Measurements from ENCODE around the gene SPACA6.
A peak's percentile ranks its signal among the peaks of the same experiment; 100 is the strongest.

The SPACA6 gene

GRCh38 chr19:51706885-51707284 lies 13.8 kb downstream of the SPACA6 start:
- no peak for DNase-seq (ENCODE audit: low read depth, low spot score)
- ChIA-PET POLR2A (no interaction called here), CTCF (interaction anchor here (1.3 to 1.7 kb wide), 2 partner anchors 45 to 70 kb away, joined by 4 read pairs; no protein-coding TSS in a partner anchor)
- H3K4me3 ChIP-seq (ENCODE audit: low read depth, low read length) = no peak overlapping the region
- no peak for TF ChIP-seq CTCF (IDR thresholded peaks at IDR 0.05; ENCODE audit: insufficient read depth, low read length, missing control alignments)

- DNase-seq (ENCODE audit: low read depth, low spot score) = no peak
- ChIA-PET POLR2A (no interaction called here), CTCF (no interaction called here)
- no peak overlapping the region for H3K4me3 ChIP-seq (ENCODE audit: low read depth, low read length)
- TF ChIP-seq CTCF (IDR thresholded peaks at IDR 0.05; ENCODE audit: insufficient read depth, low read length, missing control alignments) = no peak
Measured at GRCh38 chr19:51708811-51709210, 15.7 kb downstream of the SPACA6 start.

- POLR2A ChIA-PET = interaction anchor here (1.3 kb wide), 1 partner anchor 11 kb away, joined by 3 read pairs; no protein-coding TSS in a partner anchor
- TF ChIP-seq CTCF (IDR thresholded peaks at IDR 0.05; ENCODE audit: insufficient read depth, low read length, missing control alignments) = no peak
- no peak overlapping the region for H3K4me3 ChIP-seq (ENCODE audit: low read depth, low read length)
- CTCF ChIA-PET = no interaction called here
- no peak for DNase-seq (ENCODE audit: low read depth, low spot score)
Measured at GRCh38 chr19:51709575-51709974, 16.4 kb downstream of the SPACA6 start.

- H3K4me3 ChIP-seq (ENCODE audit: low read depth, low read length) = no peak overlapping the region
- DNase-seq (ENCODE audit: low read depth, low spot score) = no peak
- ChIA-PET POLR2A (interaction anchor here (1.3 kb wide), 1 partner anchor 10 kb away, joined by 3 read pairs; no protein-coding TSS in a partner anchor), CTCF (no interaction called here)
- no peak for TF ChIP-seq CTCF (IDR thresholded peaks at IDR 0.05; ENCODE audit: insufficient read depth, low read length, missing control alignments)
Measured at GRCh38 chr19:51710163-51710562, 17.0 kb downstream of the SPACA6 start.

- ChIA-PET CTCF (interaction anchor here (1.0 kb wide), 1 partner anchor 66 kb away, joined by 4 read pairs; no protein-coding TSS in a partner anchor), POLR2A (no interaction called here)
Measured at GRCh38 chr19:51711702-51712101, 18.6 kb downstream of the SPACA6 start.

GRCh38 chr19:51712461-51713081 lies 19.4 kb downstream of the SPACA6 start:
- H3K4me3 ChIP-seq (ENCODE audit: low read depth, low read length) = no peak overlapping the region
- no peak for DNase-seq (ENCODE audit: low read depth, low spot score)
- CTCF ChIA-PET = no interaction called here
- peak; percentile 28 for TF ChIP-seq CTCF (IDR thresholded peaks at IDR 0.05; ENCODE audit: insufficient read depth, low read length, missing control alignments)
- POLR2A ChIA-PET = interaction anchor here (0.9 kb wide), 1 partner anchor 9 kb away, joined by 3 read pairs; no protein-coding TSS in a partner anchor

More at GRCh38 chr19:51711702-51712101, 18.6 kb downstream of the SPACA6 start:
- no peak for TF ChIP-seq CTCF (IDR thresholded peaks at IDR 0.05; ENCODE audit: insufficient read depth, low read length, missing control alignments)
- no peak overlapping the region for H3K4me3 ChIP-seq (ENCODE audit: low read depth, low read length)
- no peak for DNase-seq (ENCODE audit: low read depth, low spot score)
